WERI-Rb-1 (cell line): ENCODE results near the gene OR5L1.

Experiments
- DNase-seq: peaks from one replicate; pipeline ENCODE4 v3.0.0-alpha.2; 2020
- H3K27ac ChIP-seq: fragments of 250-450 bp; sonication (Bioruptor Pico); 2 replicates; pipeline ENCODE4 v1.5.1; 2020; ENCODE audit warnings: mild to moderate bottlenecking, moderate library complexity
- H3K27me3 ChIP-seq: fragments of 250-450 bp; sonication (Bioruptor Pico); 2 replicates; pipeline ENCODE4 v1.5.1; 2021; ENCODE audit warnings: mild to moderate bottlenecking, low read depth, moderate library complexity; ENCODE audit not compliant: insufficient read depth, severe bottlenecking
- H3K36me3 ChIP-seq: fragments of 250-450 bp; sonication (Bioruptor Pico); 2 replicates; pipeline ENCODE4 v1.5.1; 2020; ENCODE audit warnings: mild to moderate bottlenecking, moderate library complexity
- H3K4me3 ChIP-seq: 2 replicates; pipeline ENCODE4 v1.5.1; 2011; ENCODE audit warnings: low read depth, mild to moderate bottlenecking, control low read depth, low read length
- H3K9me3 ChIP-seq: fragments of 250-450 bp; sonication (Bioruptor Pico); 2 replicates; pipeline ENCODE4 v1.5.1; 2021; ENCODE audit warnings: mild to moderate bottlenecking, moderate library complexity; ENCODE audit not compliant: severe bottlenecking
- TF ChIP-seq, protein P1 (sequence below): IDR thresholded peaks from 2 replicates; pipeline ENCODE4 v1.5.1; 2011; ENCODE audit warnings: low read depth, mild to moderate bottlenecking, control low read depth, inconsistent platforms, low read length

Gene OR5L1

DNA sequence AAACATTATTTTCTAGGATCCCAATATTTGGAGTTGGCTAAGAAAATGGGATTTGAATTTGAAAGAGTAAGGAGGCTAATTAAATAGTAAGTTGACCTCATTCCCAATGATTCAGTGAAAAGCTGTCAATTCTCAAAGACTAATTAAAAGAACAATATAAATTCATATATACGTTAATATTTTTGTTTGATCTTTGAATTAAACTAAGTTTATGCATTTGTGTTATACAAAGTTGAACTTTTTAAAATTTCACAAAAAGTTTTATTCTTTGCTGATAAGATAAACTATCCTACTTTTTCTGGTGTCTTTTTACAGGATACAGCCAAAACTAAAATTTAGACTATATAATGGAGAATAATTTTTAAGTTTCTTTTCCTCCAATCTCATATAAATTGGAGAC lies at the start of gene OR5L1:
OR5L1 (plus strand) TSS at position 301 of the 400 bp plus-strand sequence. CDS start 100 bp downstream, outside the sequence.
- Histone ChIP-seq H3K9me3 (no peaks in the 10 kb centered on the region), H3K36me3 (no peaks in the 10 kb centered on the region), H3K4me3 (no peak within 1 kb of the TSS), H3K27me3 (peaks cover 4% of the 10 kb centered on the region), H3K27ac (no peak within 1 kb of the TSS)
- TF ChIP-seq, protein P1, sequence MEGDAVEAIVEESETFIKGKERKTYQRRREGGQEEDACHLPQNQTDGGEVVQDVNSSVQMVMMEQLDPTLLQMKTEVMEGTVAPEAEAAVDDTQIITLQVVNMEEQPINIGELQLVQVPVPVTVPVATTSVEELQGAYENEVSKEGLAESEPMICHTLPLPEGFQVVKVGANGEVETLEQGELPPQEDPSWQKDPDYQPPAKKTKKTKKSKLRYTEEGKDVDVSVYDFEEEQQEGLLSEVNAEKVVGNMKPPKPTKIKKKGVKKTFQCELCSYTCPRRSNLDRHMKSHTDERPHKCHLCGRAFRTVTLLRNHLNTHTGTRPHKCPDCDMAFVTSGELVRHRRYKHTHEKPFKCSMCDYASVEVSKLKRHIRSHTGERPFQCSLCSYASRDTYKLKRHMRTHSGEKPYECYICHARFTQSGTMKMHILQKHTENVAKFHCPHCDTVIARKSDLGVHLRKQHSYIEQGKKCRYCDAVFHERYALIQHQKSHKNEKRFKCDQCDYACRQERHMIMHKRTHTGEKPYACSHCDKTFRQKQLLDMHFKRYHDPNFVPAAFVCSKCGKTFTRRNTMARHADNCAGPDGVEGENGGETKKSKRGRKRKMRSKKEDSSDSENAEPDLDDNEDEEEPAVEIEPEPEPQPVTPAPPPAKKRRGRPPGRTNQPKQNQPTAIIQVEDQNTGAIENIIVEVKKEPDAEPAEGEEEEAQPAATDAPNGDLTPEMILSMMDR: no peak
- no peak for DNase-seq

DNA sequence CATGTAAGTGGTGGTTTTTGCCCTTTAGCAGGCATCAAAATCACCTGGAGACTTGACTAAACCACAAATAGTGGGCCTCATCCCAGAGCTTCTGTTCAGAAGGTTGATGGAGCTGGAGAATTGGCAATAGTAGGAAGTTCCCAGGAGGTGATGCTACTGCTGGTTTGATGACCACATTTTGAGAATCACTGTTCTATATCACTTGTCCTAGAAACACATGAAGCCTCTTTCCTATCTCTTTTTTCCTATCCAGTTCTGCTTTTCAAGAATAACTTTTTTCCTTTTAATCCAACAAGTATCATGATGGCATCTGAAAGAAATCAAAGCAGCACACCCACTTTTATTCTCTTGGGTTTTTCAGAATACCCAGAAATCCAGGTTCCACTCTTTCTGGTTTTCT lies 38.0 kb upstream of the OR5L1 start, which contains the start of gene OR5D13:
OR5D13 (plus strand) TSS at position 301 of the 400 bp plus-strand sequence; CDS start at position 301, 0 bp downstream.
- Histone ChIP-seq H3K27me3 (peaks cover 3% of the 10 kb centered on the region), H3K36me3 (no peaks in the 10 kb centered on the region), H3K27ac (no peak within 1 kb of the TSS), H3K4me3 (no peak within 1 kb of the TSS), H3K9me3 (no peaks in the 10 kb centered on the region)
- DNase-seq: no peak
- TF ChIP-seq, protein P1: no peak

DNA sequence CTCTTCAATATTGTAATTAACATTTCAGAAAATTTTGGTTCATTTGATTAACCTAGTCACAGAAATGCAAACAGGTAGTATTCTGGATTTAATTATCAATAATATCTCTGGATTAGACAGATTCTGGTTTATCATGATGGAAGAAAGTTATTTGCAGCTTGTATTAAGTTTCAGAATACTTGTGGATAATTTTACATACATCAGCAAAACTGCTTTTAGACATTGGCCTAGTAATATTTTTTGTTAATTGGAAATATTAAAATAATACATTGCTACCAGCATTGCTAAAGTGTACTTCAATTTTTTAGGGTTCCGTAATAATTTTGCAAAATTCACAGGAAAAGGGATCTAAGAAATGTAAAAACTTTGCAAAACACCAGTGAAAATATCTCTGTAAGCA lies 19.6 kb upstream of the OR5L1 start:
- Histone ChIP-seq H3K36me3 (no peaks in the 10 kb centered on the region), H3K9me3 (no peaks in the 10 kb centered on the region)

DNA sequence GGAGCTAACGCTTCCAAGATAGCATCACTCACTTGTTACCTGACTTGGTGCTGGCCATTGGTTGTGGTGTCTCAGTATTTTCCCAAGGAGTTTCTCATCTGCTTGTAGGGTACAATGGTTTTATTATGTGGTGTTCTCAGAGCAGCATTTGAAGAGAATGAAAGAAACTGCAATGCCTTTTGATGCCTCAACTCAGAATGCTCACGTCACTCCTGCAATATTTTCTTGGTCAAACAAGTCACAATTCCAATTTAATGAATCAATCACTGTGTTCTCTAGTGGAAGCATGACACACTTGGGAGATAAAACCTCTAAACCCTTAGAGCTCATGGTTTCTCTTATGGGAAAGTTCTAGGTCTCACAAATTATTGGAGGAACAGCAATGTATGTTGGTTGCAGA lies 17.8 kb upstream of the OR5L1 start:
- no peaks in the 10 kb centered on the region for H3K9me3 ChIP-seq
- no peaks in the 10 kb centered on the region for H3K36me3 ChIP-seq
- H3K27ac ChIP-seq: no peak overlapping the region
- H3K27me3 ChIP-seq: peaks cover 3% of the 10 kb centered on the region
- no peak overlapping the region for H3K4me3 ChIP-seq
- TF ChIP-seq, protein P1: no peak
- DNase-seq: no peak

More for the DNA sequence above, 19.6 kb upstream of the OR5L1 start:
- DNase-seq: no peak
- TF ChIP-seq, protein P1: no peak
- H3K27ac ChIP-seq: no peak overlapping the region
- H3K4me3 ChIP-seq: no peak overlapping the region
- peaks cover 6% of the 10 kb centered on the region for H3K27me3 ChIP-seq

DNA sequence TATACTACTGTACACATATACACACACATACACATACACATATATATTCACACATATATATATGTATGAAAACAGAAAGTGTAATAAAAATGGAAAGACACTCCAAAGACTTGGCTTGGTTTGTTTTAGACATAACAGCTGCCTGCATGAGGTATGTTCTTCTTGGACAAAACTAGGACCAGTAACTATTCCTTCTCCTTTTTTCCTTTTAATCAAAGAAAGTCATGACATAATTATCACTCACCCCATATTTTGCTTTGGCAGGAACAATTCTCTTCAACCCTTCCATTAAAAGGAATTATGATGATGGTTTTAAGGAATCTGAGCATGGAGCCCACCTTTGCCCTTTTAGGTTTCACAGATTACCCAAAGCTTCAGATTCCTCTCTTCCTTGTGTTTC lies 15.9 kb upstream of the OR5L1 start, which contains the start of gene OR5D14:
OR5D14 (plus strand) TSS at position 301 of the 400 bp plus-strand sequence; CDS start at position 301, 0 bp downstream.
- Histone ChIP-seq H3K36me3 (no peaks in the 10 kb centered on the region), H3K4me3 (no peak within 1 kb of the TSS), H3K9me3 (no peaks in the 10 kb centered on the region), H3K27ac (no peak within 1 kb of the TSS), H3K27me3 (peaks cover 3% of the 10 kb centered on the region)
- TF ChIP-seq, protein P1: no peak
- DNase-seq: no peak

DNA sequence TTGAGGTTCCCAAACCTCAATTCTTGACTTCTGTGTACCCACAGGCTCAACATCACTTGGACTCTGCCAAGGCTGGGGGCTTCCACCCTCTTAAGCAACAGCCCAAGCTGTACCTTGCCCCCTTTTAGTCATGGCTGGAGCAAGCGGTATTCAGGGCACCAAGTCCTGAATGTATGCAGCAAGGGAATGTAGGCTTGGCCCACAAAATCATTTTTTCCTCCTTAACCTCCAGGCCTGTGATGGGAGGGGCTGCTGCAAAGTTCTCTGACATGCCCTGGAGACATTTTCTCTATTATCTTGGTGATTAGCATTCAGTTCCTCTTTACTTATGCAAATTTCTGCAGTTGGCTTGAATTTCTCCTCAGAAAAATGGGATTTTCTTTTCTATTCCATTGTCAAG lies 4.9 kb upstream of the OR5L1 start:
- TF ChIP-seq, protein P1: no peak
- H3K36me3 ChIP-seq: no peaks in the 10 kb centered on the region

More for the DNA sequence above, 4.9 kb upstream of the OR5L1 start:
- no peaks in the 10 kb centered on the region for H3K9me3 ChIP-seq
- no peaks in the 10 kb centered on the region for H3K27me3 ChIP-seq
- no peak overlapping the region for H3K27ac ChIP-seq
- DNase-seq: no peak
- H3K4me3 ChIP-seq: no peak overlapping the region
